GM19372 (cell line): ENCODE results near the gene RCAN3.

Experiments used
- ATAC-seq: cut with Tn5 transposase; IDR thresholded peaks from one replicate; pipeline ENCODE4 v1.9.1; 2021; ENCODE audit warnings: mild to moderate bottlenecking, low read depth, moderate library complexity; ENCODE audit not compliant: unreplicated experiment

The RCAN3 gene

DNA sequence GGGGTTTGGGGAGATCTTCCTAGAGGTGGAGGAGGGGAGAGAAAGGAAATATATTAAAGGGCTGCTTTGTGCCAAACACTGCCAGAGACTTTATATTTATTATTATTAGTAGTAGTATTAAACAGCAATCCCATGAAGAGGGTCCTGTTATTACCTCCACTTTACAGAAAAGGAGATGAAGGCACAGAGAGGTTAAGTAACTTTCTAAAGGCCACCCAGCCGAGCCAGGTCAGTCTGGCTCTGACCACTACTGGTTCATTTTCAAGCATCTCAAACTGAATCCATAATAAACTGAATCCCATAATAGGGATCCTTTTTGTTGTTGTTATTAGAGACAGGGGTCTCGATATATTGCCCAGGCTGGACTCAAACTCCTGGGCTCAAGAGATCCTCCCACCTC lies 65.8 kb downstream of the RCAN3 start:
- no peak for ATAC-seq

DNA sequence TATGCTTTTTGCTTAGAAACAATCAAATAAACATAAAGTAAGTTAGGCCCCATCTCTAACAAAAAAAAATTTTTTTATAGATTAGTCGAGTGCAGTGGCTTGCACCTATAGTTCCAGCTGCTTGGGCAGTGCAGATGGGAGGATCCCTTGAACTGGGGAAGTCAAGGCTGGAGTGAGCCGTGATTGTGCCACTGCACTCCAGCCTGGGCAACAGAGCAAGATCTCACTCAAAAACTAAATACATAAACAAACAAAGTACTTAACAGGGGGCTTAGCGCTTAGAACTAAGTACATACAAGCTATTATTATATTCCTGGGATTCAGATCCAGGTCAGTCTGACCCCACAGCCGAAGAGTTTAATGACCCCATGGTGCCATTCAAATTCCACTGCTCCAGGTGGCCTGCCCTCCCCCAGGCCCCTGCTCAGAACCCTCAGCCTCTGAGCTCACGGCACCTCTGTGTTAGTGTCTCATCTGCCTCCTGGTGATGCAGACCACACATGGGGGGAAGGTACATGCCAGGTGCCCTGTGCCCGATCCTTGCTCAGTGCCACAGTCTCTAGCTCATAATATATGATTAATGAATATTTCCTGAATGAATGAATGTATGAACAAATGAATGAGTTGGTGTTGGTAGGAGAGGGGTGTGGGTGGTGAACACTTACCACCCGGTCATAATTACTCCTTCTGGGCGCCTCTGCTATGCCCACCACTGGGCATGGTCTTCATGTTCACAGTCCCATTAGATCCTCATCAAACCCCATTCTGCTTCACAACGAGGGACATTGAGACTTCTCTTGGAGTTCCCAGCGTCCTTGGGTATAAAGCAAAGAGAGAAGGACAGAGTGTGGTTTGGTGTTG lies 67.9 kb downstream of the RCAN3 start:
- ATAC-seq: no peak

GRCh38 chr1:24572301-24572700 lies 69.7 kb downstream of the RCAN3 start:
- no peak for ATAC-seq

DNA sequence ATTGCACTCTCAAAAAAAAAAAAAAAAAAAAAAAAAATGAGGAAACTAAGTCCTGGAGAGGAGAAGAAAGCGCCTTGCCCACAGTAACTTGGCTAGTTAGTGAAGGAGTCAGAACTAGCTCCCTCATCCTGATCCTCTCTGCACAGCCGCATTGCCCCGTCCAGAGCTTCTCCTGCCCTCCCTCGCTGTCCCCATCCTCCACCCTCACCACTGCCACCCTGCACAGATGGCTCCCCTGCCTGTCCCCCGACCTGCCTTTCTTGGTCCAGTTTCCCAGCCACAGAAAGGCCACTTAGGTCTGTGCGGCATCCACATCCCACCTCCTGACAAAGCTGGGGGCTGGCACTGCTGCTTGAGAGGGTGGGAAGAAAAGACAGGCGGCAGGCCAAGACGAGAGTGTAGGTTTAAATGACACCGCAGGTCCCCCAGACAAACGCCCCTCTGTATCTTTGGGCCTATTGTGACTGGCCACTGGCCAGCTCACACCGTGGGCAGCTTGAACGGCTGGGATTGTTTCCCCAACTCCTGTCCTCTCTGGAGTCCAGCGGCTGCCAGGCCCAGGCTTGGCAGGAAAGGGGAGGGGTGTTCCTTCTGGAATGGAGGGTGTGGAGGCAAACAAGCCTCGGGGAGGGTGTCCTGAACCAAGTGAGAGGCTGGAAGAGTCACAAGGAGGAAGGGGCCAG lies 73.4 kb downstream of the RCAN3 start:
- ATAC-seq: no peak

DNA sequence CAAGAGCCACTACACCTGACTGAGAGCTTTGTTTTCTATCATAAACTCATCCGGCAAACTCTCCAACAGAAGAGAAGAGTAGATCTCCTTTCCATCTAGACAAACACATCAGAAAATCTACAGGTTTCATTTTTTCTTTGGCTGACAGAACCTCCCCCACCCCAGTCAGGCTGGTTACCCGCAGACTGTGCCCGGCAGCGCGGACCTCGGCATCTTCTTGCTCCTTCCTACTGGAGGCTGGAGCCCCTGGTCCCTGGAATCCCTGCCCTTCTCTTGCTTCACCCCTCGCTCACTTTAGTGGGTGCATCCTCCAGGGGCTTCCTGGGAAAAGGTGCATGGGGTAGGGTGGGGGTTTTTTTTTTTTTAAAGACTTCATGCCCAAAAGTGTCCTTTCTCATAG lies 76.2 kb downstream of the RCAN3 start:
- no peak for ATAC-seq

GRCh38 chr1:24580756-24581155 lies 78.1 kb downstream of the RCAN3 start:
- ATAC-seq: no peak

DNA sequence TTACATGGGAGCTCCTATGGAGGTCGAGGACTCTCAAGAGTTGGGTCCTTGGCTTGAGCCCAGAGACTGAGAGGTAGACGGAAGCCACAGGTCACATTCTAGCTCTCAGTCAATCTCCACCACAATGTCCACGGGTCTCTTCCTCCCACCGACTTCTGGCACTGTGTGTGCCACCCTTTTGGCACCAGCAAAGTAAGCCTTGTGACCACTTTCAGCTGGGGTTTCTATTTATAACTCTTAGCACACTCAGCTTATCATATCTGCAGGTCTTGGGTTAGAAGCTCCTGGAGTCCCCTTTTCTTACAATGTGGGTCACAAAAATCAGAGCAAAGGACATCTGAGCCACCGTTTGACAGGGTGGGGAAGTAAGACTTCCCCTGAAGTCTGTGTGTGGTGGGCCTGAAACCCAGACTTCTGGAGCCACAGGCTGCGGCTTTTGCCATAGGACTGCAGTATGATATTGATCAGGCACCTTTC lies 81.6 kb downstream of the RCAN3 start:
- ATAC-seq: no peak

GRCh38 chr1:24586119-24586518 lies 83.5 kb downstream of the RCAN3 start:
- ATAC-seq: no peak

DNA sequence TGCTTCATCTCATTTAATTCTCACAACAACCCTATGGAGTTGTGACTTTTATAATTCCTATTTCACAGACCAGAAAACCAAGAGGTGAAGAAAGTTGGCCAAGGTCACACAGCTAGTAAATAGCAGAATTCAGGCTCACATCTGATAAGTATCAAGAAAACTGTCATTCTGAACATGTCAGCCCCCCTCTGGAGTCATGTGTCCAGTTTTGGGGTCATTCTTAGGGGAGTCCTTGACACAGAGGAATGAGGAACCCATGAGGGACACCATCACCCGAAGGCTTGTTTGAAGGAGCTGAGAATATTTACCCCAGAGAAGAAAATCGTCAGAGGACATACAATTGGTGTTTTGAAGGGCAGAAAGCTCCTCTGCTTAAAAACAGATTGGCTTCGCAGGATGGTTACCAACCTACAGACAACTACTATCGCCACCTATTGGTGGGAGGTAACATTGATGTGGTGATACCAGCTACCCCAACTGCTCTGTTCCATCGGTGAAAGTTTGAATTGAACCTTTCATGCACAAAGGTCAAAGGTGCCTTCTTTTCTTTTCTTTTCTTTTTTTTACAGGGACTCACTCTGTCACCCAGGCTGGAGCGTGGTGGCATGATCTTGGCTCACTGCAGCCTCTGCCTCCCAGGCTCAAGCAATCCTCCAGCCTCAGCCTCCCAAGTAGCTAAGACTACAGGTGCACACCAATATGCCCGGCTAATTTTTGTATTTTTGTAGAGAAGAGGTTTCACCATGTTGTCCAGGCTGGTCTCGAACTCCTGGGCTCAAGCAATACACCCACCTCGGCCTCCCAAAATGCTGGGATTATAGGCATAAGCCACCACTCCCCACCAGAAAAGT lies 84.6 kb downstream of the RCAN3 start:
- no peak for ATAC-seq

GRCh38 chr1:24588573-24588972 lies 85.9 kb downstream of the RCAN3 start:
- no peak for ATAC-seq

GRCh38 chr1:24589200-24589599 lies 86.6 kb downstream of the RCAN3 start:
- no peak for ATAC-seq
